Right lung (tissue), 5 donors: ENCODE measurements around the gene GPATCH11. TPM values are rescaled to one million over a fixed set of nuclear protein-coding genes. Genes with fewer than 3 reads are reported as not detected.

Experiments used
- DNase-seq, 2 donors: peaks; one replicate each; pipeline ENCODE4 v3.0.0-alpha.2; 2013
- polyA plus RNA-seq, 5 donors: library from polyadenylated mRNA; unstranded; fragments of 120-200 nt; gene quantifications; one replicate each; pipeline versions ENCODE4 v1.2.1 to v1.2.3, GENCODE V29; 2013; ENCODE audit warnings: inconsistent platforms in 1 of 5, low replicate concordance in 1 of 5; ENCODE audit not compliant: insufficient read length in 5 of 5, insufficient read depth in 1 of 5

GPATCH11 gene
- polyA plus RNA-seq, 5 donors: 7.5 to 13.8 (median 12.4) TPM

GRCh38 chr2:37104178-37104577 is 19.9 kb downstream of the GPATCH11 start:
- DNase-seq: no peak

- no peak for DNase-seq
These were observed 20.8 kb downstream of the GPATCH11 start for GRCh38 chr2:37105150-37105549.

GRCh38 chr2:37109523-37109922 is 25.2 kb downstream of the GPATCH11 start:
- DNase-seq: no peak

DNA sequence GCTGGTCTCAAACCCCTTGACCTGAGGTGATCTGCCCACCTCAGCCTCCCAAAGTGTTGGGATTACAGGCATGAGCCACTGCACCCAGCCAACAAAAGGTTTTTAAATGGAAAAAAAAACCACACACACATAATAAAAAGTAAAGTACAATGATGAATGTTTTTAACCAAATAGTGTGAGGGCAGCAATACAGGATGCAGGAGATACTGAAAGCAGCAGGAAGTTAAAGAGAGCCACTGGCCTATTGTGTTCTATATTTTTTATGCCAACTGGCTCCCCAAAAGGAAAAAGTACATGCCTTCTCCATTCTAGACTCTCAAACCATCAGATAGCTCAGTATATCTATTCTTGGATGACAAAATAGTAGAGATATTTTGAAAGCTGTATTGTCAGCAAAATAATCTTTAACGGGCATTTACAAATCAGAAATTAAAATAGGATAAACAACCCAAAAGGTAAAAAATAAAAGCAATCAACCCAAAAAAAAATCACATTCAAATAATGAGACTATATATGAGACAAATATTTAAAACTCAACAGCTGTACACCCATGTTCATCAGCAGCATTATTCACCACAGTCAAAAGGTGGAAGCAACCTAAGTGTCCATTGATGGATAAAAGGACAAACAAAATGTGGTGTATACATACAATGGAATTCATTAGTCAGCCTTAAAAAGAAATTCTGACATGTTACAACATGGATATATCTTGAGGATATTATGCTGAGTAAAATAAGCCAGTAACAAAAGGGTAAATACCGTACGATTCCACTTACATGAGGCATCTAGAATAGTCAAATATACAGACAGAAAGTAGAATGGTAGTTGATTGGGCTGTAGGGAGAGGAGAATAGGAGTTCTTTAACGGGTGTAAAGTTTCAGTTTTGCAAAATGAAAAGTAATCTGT is 26.2 kb downstream of the GPATCH11 start:
- DNase-seq: no peak

DNA sequence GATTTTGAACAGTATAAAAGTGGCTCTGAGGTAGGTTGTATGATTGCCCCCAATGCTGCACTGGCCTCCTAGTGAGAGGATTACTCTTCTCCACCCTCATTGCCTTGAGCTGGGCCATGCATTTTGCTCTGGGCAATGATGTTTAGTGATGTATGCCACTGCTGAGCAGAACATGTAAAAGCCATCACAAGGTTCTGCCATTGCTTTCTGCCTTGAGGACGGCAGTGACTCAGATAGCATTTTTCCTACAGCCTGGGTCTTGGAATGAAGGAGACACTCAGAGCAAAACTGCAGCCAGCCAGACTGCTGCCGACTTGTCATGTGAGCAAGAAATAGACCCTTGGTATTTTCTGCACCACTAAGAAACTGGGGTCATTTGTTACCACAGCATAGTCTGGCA is 27.6 kb downstream of the GPATCH11 start:
- no peak for DNase-seq

DNA sequence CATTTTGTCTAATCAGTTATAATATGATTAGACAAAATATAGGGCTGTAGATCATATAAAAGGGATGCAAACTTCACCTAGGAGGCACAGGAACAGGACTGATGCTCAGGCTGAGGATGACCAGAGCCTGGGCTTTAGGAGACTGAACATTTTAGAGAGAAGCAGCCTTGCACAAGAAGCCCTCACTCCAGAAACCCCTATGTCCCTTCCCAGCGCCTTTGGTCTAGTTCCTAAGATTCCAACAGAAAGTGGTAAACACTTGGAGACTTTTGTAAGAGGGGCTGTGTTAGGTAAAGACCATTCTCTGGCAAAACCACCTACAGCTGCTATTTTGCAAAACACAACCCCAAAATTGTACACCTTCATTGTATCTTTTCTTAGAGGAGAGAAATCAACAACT is 33.2 kb downstream of the GPATCH11 start:
- DNase-seq: no peak

- no peak for DNase-seq
These were observed 34.8 kb downstream of the GPATCH11 start for GRCh38 chr2:37119157-37119556.

DNA sequence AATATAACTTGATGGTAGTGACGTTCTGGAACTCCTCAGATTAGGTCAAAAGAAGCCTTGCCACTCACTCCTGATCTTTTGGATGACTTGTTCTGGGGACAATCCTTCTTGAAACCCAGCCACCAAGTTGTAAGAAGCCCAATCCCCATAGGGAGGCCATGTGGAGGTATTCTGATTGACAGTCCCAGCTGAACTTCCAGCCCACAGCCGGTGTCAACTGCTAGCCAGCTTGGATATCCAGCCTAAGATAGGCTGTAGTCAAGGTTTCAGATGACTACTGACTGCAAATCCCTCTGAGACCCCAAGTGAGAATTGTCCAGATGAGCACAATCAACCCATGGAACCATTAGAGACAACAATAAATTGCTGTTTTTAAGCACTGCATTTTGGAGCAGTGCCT is 41.1 kb downstream of the GPATCH11 start:
- DNase-seq: no peak

DNA sequence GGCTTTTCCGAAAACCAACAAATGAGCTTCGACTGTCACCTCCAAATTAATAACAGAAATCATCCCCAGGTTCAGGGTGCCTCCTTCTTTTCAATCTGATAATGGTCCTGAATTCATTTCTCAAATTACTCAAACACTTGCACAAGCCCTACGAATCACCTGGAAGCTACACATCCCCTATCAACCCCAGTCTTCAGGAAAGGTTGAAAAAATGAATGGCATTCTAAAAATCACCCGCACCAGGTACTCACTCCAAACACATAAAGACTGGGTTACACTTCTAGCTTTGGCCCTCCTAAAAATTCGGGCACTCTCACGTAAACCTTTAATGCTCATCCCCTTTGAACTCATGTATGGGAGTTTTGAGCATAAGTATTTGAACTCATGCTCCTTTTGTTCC is 48.6 kb downstream of the GPATCH11 start:
- no peak for DNase-seq

- no peak for DNase-seq
These were observed 58.2 kb downstream of the GPATCH11 start for GRCh38 chr2:37142546-37142945.

DNA sequence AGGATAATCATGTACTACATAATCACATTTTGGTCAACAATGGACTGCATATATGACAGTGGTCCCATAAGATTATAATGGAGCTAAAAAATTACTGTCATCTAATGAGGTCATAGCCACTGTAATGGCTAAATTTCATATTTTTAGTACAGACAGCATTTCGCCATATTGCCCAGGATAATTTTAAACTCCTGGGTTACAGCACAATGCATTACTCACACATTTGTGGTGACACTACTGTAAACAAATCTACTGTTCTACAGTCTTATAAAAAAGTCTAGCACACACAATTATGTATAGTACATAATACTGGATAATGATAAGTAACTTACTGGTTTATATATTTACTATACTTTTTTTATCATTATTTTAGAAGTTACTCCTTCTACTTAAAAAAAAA is 59.7 kb downstream of the GPATCH11 start:
- no peak for DNase-seq

GRCh38 chr2:37146062-37146461 is 61.7 kb downstream of the GPATCH11 start:
- DNase-seq: no peak

DNA sequence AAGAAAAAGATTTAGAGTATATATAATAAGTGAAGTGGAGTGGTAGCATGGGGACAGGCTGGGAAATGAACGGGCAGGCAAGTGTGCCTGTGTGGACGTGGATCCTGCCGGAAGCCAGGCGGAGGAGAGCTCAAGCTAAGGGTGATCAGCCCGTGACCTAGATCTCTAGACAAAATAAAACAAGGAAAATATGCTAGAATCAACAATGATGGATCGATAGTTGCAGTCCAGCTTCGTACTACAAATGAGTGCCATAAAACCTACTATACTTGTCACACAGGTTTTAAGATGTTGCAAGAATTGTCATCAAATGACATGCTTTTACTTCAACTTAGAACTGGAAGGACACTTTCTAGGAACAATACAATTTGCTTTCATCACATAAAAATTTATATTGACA is 64.0 kb downstream of the GPATCH11 start:
- no peak for DNase-seq

Other genes starting within 250 kb of the GPATCH11 start
- gene STRN, start 118.0 kb upstream of the GPATCH11 start, polyA plus RNA-seq: 10 to 100 TPM; 15.2 to 28.8 (median 24.4) TPM
- 10 to 100 TPM; 18.3 to 33.1 (median 27.7) TPM for gene HEATR5B, start 146 bp upstream of the GPATCH11 start, polyA plus RNA-seq
- gene EIF2AK2, start 72.5 kb downstream of the GPATCH11 start, polyA plus RNA-seq: 10 to 100 TPM; 23.0 to 38.3 (median 35.9) TPM
- gene SULT6B1, start 104.2 kb downstream of the GPATCH11 start, polyA plus RNA-seq: not detected
- 10 to 100 TPM; 42.0 to 62.6 (median 54.1) TPM for gene CEBPZOS, start 112.0 kb downstream of the GPATCH11 start, polyA plus RNA-seq
- 10 to 100 TPM; 63.0 to 73.8 (median 70.2) TPM for gene CEBPZ, start 147.1 kb downstream of the GPATCH11 start, polyA plus RNA-seq
- 10 to 100 TPM; 23.8 to 42.5 (median 33.3) TPM for gene NDUFAF7, start 147.1 kb downstream of the GPATCH11 start, polyA plus RNA-seq
- gene PRKD3, start 240.3 kb downstream of the GPATCH11 start, polyA plus RNA-seq: 10 to 100 TPM; 36.3 to 70.2 (median 56.6) TPM